HEK293T (cell line): ENCODE measurements around the gene MYH7.
"Not testable (repeated sequence)": the region's sequence is repeated elsewhere in the genome, so short reads cannot be mapped to it uniquely, and the experiment has no call there.

Experiments used
- CTCF ChIA-PET: fragments of 350-600 bp; formaldehyde crosslinking; extraction: SDS; loops from one replicate; lab custom pipeline; 2021; ENCODE audit warnings: antibody characterized with exemption, inconsistent platforms; lab: Yijun Ruan, JAX
- POLR2A ChIA-PET: fragments of 350-600 bp; formaldehyde crosslinking; extraction: SDS; loops from one replicate; lab custom pipeline; 2020; ENCODE audit warnings: antibody characterized with exemption, inconsistent platforms; lab: Yijun Ruan, JAX
- DNase-seq: peaks from one replicate; pipeline ENCODE4 v3.0.0; 2012; ENCODE audit warnings: mixed read lengths; ENCODE audit errors: extremely low spot score
- ARNT ChIP-seq: fragments of 450-650 bp; IDR thresholded peaks from 2 replicates; pipeline ENCODE4 v1.6.1; 2017; ENCODE audit warnings: mild to moderate bottlenecking
- BHLHE40 ChIP-seq: fragments of 450-650 bp; IDR thresholded peaks from 2 replicates; pipeline ENCODE4 v1.6.1; 2016; ENCODE audit warnings: mild to moderate bottlenecking, moderate library complexity, borderline replicate concordance
- CTBP1 ChIP-seq: fragments of 450-650 bp; IDR thresholded peaks from 2 replicates; pipeline ENCODE4 v1.6.1; 2016; ENCODE audit warnings: borderline replicate concordance
- ELF4 ChIP-seq: fragments of 450-650 bp; IDR thresholded peaks from 2 replicates; pipeline ENCODE4 v1.6.1; 2017; ENCODE audit warnings: antibody characterized with exemption
- FOXA1 ChIP-seq: fragments of 450-650 bp; IDR thresholded peaks from 2 replicates; pipeline ENCODE4 v1.6.1; 2016; ENCODE audit warnings: mild to moderate bottlenecking
- FOXK2 ChIP-seq: fragments of 450-650 bp; IDR thresholded peaks from 2 replicates; pipeline ENCODE4 v1.6.1; 2016; ENCODE audit warnings: mild to moderate bottlenecking
- FOXM1 ChIP-seq: fragments of 450-650 bp; IDR thresholded peaks from 2 replicates; pipeline ENCODE4 v1.6.1; 2017; ENCODE audit warnings: mild to moderate bottlenecking, borderline replicate concordance
- HDGF ChIP-seq: fragments of 450-650 bp; IDR thresholded peaks from 2 replicates; pipeline ENCODE4 v1.6.1; 2017; ENCODE audit warnings: antibody characterized with exemption, borderline replicate concordance
- L3MBTL2 ChIP-seq: fragments of 450-650 bp; conservative IDR thresholded peaks from 2 replicates; pipeline ENCODE4 v1.6.1; 2016; ENCODE audit warnings: mild to moderate bottlenecking
- LEF1 ChIP-seq: fragments of 450-650 bp; IDR thresholded peaks from 2 replicates; pipeline ENCODE4 v1.6.1; 2017; ENCODE audit warnings: mild to moderate bottlenecking, borderline replicate concordance
- NFRKB ChIP-seq: fragments of 450-650 bp; IDR thresholded peaks from 2 replicates; pipeline ENCODE4 v1.6.1; 2016; ENCODE audit warnings: mild to moderate bottlenecking, moderate library complexity
- SP1 ChIP-seq: fragments of 450-650 bp; IDR thresholded peaks from 2 replicates; pipeline ENCODE4 v1.6.1; 2017
- SUZ12 ChIP-seq: fragments of 450-650 bp; IDR thresholded peaks from 2 replicates; pipeline ENCODE4 v1.6.1; 2016; ENCODE audit warnings: mild to moderate bottlenecking
- TARDBP ChIP-seq: fragments of 450-650 bp; IDR thresholded peaks from 2 replicates; pipeline ENCODE4 v1.6.1; 2016
- ZNF384 ChIP-seq: fragments of 450-650 bp; IDR thresholded peaks from 2 replicates; pipeline ENCODE4 v1.6.1; 2016
- TF ChIP-seq, protein P1 (sequence below): fragments of 450-650 bp; IDR thresholded peaks from 2 replicates; pipeline ENCODE4 v1.6.1; 2016

The MYH7 gene

GRCh38 chr14:23403908-23404307 is 31.6 kb downstream of the MYH7 start:
- TF ChIP-seq SP1 (no peak), NFRKB (no peak), L3MBTL2 (no peak), ARNT (no peak), FOXM1 (no peak), LEF1 (no peak), FOXK2 (no peak), BHLHE40 (no peak), HDGF (no peak), TARDBP (no peak), FOXA1 (no peak), ELF4 (no peak), SUZ12 (no peak), ZNF384 (no peak), CTBP1 (no peak)
- TF ChIP-seq, protein P1, sequence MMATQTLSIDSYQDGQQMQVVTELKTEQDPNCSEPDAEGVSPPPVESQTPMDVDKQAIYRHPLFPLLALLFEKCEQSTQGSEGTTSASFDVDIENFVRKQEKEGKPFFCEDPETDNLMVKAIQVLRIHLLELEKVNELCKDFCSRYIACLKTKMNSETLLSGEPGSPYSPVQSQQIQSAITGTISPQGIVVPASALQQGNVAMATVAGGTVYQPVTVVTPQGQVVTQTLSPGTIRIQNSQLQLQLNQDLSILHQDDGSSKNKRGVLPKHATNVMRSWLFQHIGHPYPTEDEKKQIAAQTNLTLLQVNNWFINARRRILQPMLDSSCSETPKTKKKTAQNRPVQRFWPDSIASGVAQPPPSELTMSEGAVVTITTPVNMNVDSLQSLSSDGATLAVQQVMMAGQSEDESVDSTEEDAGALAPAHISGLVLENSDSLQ, result no peak
- DNase-seq, result no peak
- ChIA-PET POLR2A (no interaction called here), CTCF (no interaction called here)

DNA sequence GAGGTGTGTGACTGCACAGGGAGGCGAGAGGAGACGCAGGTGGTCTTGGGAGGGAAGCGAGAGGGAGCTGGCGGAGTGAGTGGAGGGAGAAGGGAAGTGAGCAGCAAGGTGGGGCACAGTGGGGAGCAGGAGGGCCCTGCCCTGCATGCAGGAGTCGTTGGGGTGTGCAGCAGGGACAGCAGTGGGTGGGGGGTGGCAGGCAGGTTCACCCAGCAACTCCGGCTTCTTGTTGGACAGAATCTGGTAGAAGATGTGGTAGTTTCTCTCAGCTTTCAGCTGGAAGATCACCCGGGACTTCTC is 32.4 kb downstream of the MYH7 start:
- no peak for DNase-seq
- ChIA-PET CTCF (no interaction called here), POLR2A (no interaction called here)
- TF ChIP-seq FOXA1, result no peak
- no peak for TF ChIP-seq FOXK2
- no peak for TF ChIP-seq ARNT

DNA sequence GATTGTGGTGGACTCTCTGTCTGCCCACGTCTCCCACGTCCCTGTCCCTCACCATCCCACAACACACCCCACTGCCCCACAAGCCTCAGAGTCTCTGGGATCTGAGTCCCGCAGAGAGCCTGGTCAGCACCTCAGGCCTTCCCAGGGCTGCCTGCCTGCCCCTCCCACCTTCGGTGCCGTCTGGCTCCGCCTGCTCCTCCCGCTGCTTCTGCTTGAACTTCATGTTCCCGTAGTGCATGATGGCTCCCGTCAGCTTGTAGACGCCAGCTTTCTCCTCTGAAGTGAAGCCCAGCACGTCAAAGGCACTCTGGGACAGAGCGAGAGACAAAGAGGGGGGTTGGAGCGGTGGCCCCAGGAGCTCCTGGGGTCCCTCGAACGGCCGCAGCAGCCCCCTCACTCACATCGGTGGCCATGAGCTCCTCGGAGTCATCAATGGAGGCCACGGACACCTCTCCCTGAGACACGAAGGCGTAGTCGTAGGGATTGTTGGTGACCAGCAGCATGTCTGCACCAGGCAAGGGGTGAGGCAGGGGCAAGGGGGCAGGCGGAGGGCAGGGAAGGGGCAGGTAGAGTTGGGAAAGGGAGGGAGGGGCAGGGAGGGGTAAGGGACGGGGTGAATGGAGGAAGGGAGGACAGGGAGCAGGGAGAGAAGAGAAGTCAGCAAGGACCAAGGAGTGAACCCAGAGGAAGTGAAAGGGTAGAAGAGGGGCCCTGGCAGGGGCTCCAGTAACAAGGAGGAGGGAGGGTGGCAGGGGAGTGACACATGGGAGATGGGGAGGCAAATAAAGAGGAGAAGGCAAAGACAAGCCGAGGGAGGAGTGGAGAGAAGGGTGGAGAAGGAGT is 32.9 kb downstream of the MYH7 start:
- no peak for TF ChIP-seq FOXA1
- TF ChIP-seq L3MBTL2, result no peak
- TF ChIP-seq LEF1, result no peak
- TF ChIP-seq HDGF, result no peak
- no peak for TF ChIP-seq SUZ12
- TF ChIP-seq BHLHE40, result no peak
- no peak for TF ChIP-seq TARDBP
- no peak for TF ChIP-seq NFRKB
- no peak for TF ChIP-seq ARNT
- TF ChIP-seq FOXM1, result no peak
- TF ChIP-seq ZNF384, result no peak
- TF ChIP-seq FOXK2, result no peak
- TF ChIP-seq CTBP1, result no peak
- TF ChIP-seq SP1, result no peak
- TF ChIP-seq, protein P1, result no peak
- TF ChIP-seq ELF4, result no peak
- ChIA-PET CTCF (no interaction called here), POLR2A (no interaction called here)
- DNase-seq, result no peak

DNA sequence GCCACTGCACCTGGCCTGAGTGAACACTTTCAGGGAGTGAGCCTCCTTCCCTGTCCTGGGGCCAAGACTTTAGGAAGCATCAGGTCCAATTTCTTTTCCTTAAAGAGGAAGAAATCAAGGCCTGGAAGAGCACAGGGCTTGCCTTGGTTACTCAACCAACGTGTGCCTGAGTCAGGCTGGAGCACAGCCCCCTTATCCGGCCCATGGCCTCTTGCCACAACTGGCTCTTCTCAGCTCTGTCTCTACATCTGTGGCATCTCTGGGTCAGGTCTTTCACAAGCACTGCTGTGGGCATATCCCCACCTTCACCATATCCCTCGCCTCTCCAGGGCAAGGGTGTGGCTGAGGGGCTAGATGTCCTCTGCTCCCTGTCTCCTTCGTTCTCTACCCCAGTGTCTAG is 34.2 kb downstream of the MYH7 start:
- CTCF ChIA-PET, result no interaction called here
- TF ChIP-seq CTBP1, result no peak
- TF ChIP-seq SUZ12, result no peak
- TF ChIP-seq TARDBP, result no peak
- TF ChIP-seq ZNF384, result no peak
- no peak for TF ChIP-seq FOXM1
- TF ChIP-seq L3MBTL2, result no peak
- no peak for TF ChIP-seq FOXA1
- TF ChIP-seq HDGF, result no peak
- no peak for TF ChIP-seq ELF4
- TF ChIP-seq FOXK2, result no peak
- TF ChIP-seq BHLHE40, result no peak
- TF ChIP-seq, protein P1, result no peak
- no peak for TF ChIP-seq SP1
- POLR2A ChIA-PET, result no interaction called here

DNA sequence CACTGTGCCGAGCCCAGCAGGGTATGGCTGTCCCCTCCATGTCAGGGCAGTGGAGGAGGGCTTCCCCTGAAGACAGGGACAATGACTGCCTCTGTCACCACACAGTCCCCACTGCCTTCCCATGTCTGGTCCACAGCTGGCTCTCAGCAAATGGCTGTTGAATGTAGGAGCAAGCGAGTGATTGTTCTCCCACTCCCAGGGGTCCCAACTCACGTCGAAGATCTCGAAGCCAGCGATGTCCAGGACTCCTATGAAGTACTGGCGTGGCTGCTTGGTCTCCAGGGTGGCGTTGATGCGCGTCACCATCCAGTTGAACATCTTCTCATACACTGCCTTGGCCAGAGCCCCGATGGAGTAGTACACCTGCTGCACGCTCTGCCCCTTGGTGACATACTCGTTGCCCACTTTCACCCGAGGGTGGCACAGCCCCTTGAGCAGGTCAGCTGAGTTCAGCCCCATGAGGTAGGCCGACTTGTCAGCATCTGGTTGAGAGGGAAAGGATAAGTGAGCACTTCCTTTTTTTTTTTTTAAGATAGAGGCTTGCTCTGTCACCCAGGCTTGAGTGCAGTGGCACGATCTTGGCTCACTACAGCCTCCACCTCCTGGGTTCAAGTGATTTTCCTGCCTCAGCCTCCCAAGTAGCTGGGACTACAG is 34.8 kb downstream of the MYH7 start:
- POLR2A ChIA-PET, CTCF ChIA-PET, DNase-seq: not testable (repeated sequence)

More for the DNA sequence above, 34.2 kb downstream of the MYH7 start:
- DNase-seq, result no peak

- ChIA-PET CTCF (no interaction called here), POLR2A (no interaction called here)
- no peak for DNase-seq
- TF ChIP-seq SUZ12 (no peak), HDGF (no peak), CTBP1 (no peak), FOXA1 (no peak), ELF4 (no peak), L3MBTL2 (no peak), FOXK2 (no peak), BHLHE40 (no peak), LEF1 (no peak), NFRKB (no peak), TARDBP (no peak)
- TF ChIP-seq, protein P1, result no peak
Observed at GRCh38 chr14:23399591-23399990, 35.9 kb downstream of the MYH7 start.
